KOPT-K1 (cell line): Measurements from ENCODE around the gene AMER2.

Experiments used
- H3K27ac ChIP-seq: fragments of 200-600 bp; sonication (generic); 2 replicates; pipeline ENCODE4 v1.5.1; 2016; ENCODE audit warnings: antibody characterized with exemption, mild to moderate bottlenecking, low read depth, low read length; ENCODE audit not compliant: poor library complexity, severe bottlenecking
- H3K36me3 ChIP-seq: fragments of 200-600 bp; sonication (generic); 2 replicates; pipeline ENCODE4 v1.5.1; 2017; ENCODE audit warnings: antibody characterized with exemption, mild to moderate bottlenecking, low read length, moderate library complexity; ENCODE audit not compliant: insufficient read depth
- H3K9me3 ChIP-seq: fragments of 200-600 bp; sonication (generic); 2 replicates; pipeline ENCODE4 v1.5.1; 2017; ENCODE audit warnings: antibody characterized with exemption, low read length, mild to moderate bottlenecking; ENCODE audit not compliant: insufficient read depth, poor library complexity, severe bottlenecking

Gene AMER2

DNA sequence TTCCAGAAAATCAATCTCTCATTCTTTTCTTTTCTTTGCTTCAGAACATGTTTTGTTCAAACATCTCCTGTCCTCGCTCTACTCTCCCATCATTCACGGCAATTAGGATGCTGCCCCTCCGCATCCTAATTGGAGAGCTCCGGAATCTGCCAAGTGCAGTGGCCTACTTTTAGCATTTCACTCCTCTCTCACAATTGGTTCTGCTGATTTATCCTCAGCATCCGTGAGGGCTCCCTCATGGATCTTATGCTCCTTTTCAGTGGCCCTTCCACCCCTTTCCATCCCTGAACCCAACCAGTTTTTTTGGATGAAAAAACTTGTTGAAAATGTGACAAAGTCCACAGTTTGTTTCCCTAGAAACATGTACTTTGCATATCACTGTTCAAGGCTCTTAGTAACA is 22.4 kb downstream of the AMER2 start:
- Histone ChIP-seq H3K27ac (no peak overlapping the region), H3K36me3 (no peaks in the 10 kb centered on the region), H3K9me3 (peaks cover 9% of the 10 kb centered on the region)

DNA sequence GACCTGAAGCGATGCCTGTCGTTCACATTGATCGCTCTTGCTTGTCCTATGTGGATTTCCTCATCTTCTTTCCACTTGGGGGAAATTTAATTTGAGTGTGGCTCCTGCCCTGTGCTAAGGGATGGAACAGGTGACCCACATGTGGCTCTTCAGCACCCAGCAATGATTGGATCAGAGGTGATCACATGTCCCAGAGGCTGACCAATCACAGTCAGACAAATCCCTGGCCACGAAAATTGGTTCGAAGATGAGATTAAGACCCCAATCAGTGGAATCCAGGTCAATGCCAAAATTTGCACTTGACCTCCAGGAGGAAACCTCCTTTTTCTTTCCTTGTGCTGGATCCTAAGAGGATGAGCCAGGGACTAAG is 23.7 kb downstream of the AMER2 start:
- peaks cover 9% of the 10 kb centered on the region for H3K9me3 ChIP-seq
- H3K36me3 ChIP-seq, result no peaks in the 10 kb centered on the region
- H3K27ac ChIP-seq, result no peak overlapping the region

DNA sequence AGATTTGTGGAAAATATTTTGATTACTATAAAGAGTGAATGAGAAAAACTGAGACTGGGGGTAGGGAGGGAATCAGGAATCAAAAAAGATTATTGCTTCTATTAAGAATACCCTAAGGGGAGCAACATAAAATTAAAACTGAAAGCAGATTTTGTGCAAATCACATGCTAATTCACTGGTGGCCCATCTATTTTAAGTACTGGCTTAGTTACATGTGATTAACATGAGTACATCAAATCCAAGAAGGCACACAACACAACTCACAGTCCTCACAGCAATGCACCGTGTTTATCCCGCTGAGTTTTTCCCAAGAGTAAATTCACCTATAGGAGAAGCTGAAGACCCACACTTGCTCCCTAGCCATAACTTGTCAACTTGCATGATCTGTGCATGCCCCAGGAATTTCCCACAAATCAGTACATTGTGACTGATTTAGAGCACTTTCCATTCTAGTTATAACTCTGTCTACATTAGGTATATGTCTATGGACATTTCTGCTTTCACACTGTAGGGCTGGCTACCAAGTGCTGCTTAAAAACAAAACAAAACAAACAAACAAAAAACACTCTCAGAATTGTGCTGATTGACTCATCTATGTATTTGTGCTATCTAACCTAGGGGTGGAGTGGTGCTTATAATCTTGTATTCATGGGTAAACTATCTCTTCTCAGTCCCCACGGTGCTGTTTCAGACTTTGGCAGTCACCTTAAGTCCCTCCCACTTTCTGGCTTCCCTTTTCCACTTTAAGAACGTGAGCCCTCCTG is 24.3 kb downstream of the AMER2 start:
- Histone ChIP-seq H3K27ac (no peak overlapping the region), H3K36me3 (no peaks in the 10 kb centered on the region), H3K9me3 (peaks cover 9% of the 10 kb centered on the region)

DNA sequence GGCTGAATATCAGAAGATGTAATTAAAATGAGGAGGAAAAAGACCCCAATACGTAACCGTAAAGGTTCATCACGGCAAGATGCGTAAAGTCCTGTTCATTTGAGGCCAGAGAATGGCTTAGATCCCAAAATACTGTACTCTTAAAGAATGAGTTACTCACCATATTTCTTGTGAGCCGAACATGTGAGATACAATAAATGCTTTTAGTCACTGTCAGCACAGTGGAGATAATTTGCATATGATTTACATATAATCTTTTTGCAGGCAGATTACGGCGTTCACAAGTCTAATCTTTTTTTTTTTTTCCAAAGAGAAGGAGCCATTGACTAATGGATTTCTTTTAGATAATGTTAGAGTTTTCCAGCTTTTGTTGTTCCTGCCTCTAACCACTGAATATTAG is 28.4 kb downstream of the AMER2 start:
- Histone ChIP-seq H3K9me3 (peaks cover 9% of the 10 kb centered on the region), H3K36me3 (no peaks in the 10 kb centered on the region), H3K27ac (no peak overlapping the region)

DNA sequence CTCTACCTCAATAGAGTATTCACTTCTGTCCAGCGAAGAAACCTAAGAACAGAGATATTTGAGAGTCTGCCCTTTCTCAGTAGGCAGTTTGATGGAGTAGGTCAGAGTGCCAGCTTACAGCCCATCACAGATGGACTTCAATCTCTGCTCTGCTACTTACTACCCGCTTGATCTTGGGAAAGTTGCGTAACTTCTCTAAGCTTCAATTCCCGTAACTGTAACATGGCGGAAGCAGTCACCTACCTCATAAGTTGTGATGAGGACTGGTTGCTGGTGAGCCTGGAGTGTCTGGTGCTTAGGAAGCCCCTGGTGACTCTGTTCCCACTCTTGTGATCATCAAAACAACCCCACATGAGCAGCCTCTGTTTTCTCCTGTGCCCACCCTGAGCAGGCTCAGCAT is 31.0 kb downstream of the AMER2 start:
- H3K27ac ChIP-seq, result no peak overlapping the region
- no peaks in the 10 kb centered on the region for H3K9me3 ChIP-seq
- H3K36me3 ChIP-seq, result no peaks in the 10 kb centered on the region

DNA sequence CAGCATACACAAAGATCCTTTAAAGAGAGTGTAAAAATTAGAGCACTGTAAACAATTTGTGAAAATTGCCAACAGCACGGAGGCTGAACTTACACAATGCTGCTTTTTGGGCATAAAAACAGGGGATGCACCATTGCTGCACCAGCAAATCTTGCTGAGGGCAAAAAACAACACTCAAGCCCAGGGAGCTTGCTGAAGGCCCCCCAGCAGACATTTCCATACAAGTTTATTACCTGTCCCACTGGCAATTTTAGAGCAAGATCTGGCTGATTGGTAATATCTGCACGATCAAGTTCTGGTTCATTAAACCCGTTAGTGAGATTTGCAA is 34.3 kb downstream of the AMER2 start:
- no peaks in the 10 kb centered on the region for H3K36me3 ChIP-seq
- H3K27ac ChIP-seq, result no peak overlapping the region
- no peaks in the 10 kb centered on the region for H3K9me3 ChIP-seq

DNA sequence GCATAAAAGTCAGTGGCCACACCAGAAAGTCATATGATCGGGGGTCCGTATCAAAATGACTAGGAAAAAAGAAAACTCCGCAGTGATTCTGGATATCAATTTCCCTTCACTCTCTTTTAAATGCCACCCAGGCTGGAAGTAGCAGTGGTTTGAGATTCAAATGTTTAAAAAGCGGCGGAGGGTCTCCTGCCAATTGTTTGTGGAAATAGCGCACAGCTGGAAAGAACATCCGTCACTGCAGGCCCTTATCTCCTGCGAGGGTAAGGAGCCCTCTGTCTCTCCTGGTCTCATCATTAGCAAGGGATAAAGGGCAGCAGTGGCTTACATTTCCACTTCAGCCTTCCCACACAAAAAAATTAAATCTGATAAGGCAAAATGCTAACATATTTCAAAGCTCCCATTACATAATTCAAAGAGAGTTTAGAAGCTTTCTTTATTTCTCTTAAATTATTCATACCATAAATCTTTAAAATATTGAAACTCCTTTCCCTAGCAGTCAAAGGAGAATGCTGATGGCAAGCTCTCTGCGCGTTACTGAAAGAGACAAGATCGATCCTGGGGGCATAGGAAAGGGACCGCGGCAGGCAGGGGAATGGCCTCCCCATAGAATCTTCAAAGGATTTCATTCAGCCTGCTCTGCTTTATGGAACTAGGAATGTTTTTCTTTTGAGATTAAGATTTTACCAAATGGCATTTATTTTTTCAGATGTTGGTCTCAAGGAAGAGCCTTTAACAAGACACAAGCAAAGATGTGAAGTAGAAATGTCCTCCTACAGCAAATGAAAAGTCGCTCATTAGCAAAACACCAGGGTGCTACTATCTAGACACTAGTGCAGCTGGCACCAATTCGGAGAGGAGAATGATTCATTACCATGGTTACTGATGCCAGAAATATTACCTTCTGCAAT is 35.0 kb downstream of the AMER2 start:
- no peaks in the 10 kb centered on the region for H3K9me3 ChIP-seq
- H3K27ac ChIP-seq, result no peak overlapping the region
- no peaks in the 10 kb centered on the region for H3K36me3 ChIP-seq

DNA sequence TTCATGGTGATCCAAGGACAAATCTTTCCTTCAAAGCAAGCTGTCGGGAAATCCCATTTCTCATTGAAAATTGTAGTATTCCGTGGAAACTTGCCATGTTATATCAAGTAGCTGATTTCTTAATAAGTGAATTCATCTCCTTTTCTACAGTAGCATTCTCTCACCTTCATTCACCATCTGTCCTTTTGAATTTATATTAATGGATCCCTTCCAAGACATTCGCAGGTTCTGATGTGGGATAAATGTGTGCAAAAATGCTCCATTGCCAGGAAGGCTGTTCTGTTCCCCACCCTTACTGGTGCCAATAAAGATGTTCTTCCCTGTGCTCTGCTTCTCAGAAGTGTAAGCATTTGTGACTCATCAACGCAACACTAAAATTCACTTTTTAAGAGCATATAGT is 36.2 kb downstream of the AMER2 start:
- Histone ChIP-seq H3K9me3 (no peaks in the 10 kb centered on the region), H3K27ac (no peak overlapping the region), H3K36me3 (no peaks in the 10 kb centered on the region)

DNA sequence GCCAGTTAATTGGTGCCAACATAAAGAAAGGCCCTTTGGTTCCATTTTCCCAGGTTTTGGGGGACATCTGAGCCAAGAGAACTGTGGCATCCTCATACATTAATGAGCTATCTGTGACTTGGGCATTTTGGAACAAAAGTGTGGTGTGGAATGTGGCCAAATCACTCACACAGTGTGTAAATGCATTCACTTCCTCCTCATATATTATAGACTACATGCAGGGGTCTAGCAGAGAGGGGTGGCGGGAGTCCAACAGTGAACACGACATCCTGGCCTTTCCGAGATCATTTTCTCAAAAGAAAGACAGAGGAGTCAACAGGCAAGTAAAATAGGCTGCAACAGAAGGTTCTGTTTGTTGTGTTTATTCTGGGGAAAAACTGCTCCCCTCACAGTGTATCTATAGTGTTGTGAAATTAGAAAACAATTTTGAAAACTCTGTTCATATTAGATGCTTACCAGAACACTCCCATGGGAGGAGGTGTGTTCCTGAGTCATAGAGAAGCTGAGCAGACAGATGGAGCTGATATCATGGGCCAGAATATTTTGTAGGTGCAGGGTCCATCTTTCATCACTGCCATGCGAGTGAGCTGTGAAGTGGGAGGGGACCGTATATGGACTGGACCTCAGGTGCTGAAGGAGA is 39.2 kb downstream of the AMER2 start:
- H3K27ac ChIP-seq, result no peak overlapping the region

DNA sequence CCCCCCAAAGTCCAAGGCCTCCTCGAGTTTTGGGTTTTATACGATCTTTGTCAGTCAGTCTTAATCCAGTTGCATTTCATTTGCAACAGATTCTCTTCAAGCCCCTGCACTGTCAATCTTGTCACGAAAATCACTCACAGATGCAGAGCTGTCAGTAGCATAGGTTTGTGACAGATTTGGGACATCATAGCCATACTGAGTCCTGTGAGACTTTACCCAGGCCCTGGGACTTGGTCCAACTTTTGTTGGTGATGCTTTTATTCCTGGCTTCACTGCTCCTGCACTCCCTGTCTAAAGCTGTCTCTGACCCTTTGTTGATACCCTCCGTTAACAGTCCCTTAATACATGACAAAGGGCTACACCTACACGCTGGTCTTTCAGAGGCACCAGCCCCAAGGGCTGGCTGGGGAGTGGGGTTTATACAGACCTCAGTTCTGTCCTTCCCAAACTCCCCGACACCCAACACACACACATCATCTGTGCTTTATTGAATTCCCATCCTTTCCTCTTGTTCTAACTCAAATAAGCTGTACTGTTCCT is 40.1 kb downstream of the AMER2 start:
- Histone ChIP-seq H3K27ac (no peak overlapping the region), H3K36me3 (no peaks in the 10 kb centered on the region), H3K9me3 (no peaks in the 10 kb centered on the region)

More for the DNA sequence above, 39.2 kb downstream of the AMER2 start:
- Histone ChIP-seq H3K9me3 (no peaks in the 10 kb centered on the region), H3K36me3 (no peaks in the 10 kb centered on the region)

DNA sequence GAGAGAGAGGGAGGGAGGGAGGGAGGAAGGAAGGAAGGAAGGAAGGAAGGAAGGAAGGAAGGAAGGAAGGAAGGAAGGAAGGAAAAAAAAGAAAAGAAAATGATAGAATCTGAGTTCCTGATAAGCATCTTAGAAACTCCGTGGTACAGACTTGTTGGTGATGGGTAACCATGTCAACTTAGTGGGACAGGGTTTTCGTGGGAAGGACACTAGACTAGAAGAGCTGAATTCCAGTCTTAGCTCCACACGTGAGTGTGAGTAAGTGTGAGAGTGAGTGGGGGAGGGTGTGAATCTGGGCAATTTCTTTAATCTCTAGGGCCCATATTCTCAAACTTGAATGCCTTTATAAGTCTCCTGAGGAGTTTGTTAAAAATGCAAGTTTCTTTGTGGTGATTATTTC is 41.1 kb downstream of the AMER2 start:
- no peaks in the 10 kb centered on the region for H3K9me3 ChIP-seq

DNA sequence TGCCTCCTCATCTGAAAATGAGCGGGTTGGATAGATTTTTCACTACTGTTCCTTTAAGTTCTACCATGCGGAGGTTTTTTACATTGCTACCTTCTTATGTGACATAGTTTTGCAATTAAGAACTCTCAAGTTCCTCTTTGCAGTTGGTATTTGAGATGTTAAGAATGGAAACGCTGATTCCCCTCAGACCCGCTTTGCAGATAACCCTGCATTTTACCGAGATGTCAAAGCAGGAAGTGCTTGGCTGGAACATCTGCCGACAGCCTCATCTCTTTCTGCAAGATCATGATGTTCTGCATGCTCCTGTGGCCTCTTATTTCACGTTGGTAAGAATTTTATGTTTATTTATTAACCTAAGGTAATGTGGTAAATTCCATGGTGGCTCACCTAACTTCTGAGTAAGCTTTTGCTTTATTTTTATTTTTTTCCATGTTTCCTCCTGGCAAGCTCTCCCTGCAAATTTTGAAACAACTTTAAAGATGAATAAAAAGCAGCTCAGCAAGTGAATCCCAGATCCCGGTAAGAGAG is 53.6 kb downstream of the AMER2 start:
- H3K27ac ChIP-seq, result no peak overlapping the region
- H3K9me3 ChIP-seq, result no peaks in the 10 kb centered on the region
- no peaks in the 10 kb centered on the region for H3K36me3 ChIP-seq

More for the DNA sequence above, 41.1 kb downstream of the AMER2 start:
- no peaks in the 10 kb centered on the region for H3K36me3 ChIP-seq
- H3K27ac ChIP-seq, result no peak overlapping the region

DNA sequence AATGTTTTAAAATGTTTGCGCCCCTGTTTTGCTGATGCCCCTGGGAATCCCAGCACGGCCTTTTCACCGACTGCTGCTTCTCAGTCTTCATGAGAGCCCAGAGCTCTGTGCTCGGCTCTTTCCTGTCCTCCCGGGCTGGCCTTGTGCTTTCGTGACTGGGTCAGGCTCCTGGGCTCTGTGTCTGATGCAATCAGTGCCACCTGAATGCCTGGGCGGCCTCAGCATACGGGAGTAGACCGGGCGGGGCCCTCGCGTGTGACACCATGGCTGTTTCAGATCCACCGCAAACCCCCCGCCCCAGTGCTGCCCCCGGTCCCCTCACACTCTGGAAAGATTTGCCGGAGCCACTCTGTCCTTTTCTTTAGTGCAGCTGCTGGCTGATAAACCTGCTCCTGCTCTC is 54.8 kb downstream of the AMER2 start:
- no peak overlapping the region for H3K27ac ChIP-seq
- H3K36me3 ChIP-seq, result no peaks in the 10 kb centered on the region
- H3K9me3 ChIP-seq, result no peaks in the 10 kb centered on the region

DNA sequence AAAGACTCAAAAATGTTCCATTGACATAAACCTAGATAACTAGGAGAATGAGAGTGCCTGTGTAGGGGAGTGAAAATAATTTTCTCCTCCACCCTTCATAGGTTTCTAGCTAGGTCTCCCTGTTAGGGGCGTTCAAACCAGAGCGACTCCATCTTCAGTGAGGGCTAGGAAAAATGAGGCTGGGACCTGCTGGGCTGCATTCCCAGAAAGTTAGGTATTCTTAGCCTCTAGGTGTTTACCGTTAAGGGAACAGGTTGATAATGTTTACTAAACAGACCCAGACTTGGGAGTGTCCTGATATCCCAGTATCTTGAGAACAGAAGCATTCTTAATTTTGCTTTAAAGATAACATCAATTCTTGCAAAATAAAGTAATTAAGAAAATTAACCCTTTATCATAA is 56.0 kb downstream of the AMER2 start:
- no peak overlapping the region for H3K27ac ChIP-seq
- H3K9me3 ChIP-seq, result no peaks in the 10 kb centered on the region
- H3K36me3 ChIP-seq, result no peaks in the 10 kb centered on the region

DNA sequence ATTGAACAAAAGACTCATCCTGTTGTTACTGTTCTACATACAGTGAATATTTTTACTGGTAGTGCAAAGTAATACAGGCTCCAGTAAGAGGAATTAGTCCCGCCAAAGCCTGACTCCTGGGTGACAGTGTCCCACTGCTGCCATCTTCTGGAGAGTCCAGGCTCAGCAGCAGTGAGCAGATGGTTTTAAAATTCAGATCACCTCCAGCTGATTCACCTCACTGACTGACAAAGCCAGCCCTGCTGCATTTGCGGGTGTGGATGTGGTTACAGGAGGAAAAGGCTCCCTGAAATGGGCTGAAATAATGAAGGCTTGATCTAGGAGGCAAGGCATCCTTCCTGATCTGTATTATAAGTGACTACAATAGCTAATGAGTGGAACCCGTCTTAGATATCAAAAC is 57.9 kb downstream of the AMER2 start:
- Histone ChIP-seq H3K9me3 (no peaks in the 10 kb centered on the region), H3K27ac (no peak overlapping the region), H3K36me3 (no peaks in the 10 kb centered on the region)
